GM12878 (cell line): ENCODE measurements around the gene TMEM255A.

ENCODE experiments used
- CTCF ChIP-seq, 3 experiments: IDR thresholded peaks in 2 of 3; conservative IDR thresholded peaks in 1 of 3; 2 replicates each; pipeline ENCODE4 v1.5.1; 2011; ENCODE audit warnings: low read depth in 3 of 3, low read length in 3 of 3, mild to moderate bottlenecking in 3 of 3, control low read depth in 2 of 3, moderate library complexity in 2 of 3, inconsistent platforms in 1 of 3, mixed read lengths in 1 of 3; ENCODE audit not compliant: control insufficient read depth in 2 of 3, insufficient read depth in 1 of 3; ENCODE audit errors: extremely low read depth in 1 of 3
- JUNB ChIP-seq: IDR thresholded peaks from 2 replicates; pipeline ENCODE4 v1.6.1; 2016; ENCODE audit warnings: antibody characterized with exemption, mild to moderate bottlenecking
- MAX ChIP-seq: IDR thresholded peaks from 2 replicates; pipeline ENCODE4 v1.6.1; 2012; ENCODE audit warnings: low read depth, low read length, improper control_type of control experiment
- SMARCA5 ChIP-seq: fragments of 450-650 bp; IDR thresholded peaks from 2 replicates; pipeline ENCODE4 v1.6.1; 2017; ENCODE audit warnings: mild to moderate bottlenecking

- no peak for TF ChIP-seq SMARCA5
- TF ChIP-seq CTCF (IDR thresholded peaks at IDR 0.05 in 2 of 3, conservative IDR thresholded peaks at IDR 0.05 in 1 of 3; ENCODE audit: control insufficient read depth in 2 of 3, extremely low read depth in 1 of 3, insufficient read depth in 1 of 3, low read depth in 3 of 3, low read length in 3 of 3): no peak
- no peak for TF ChIP-seq MAX
- no peak for TF ChIP-seq JUNB
Measured at GRCh38 chrX:120335289-120335688, 24.0 kb upstream of the TMEM255A start.
